Activated naive CD8-positive, alpha-beta T cell treated with anti-CD3 and anti-CD28 coated beads, Interleukin-2, amount 50 U/mL, for 24 hours (primary cell): Measurements from ENCODE around the gene PRMT9.

Experiments
- ATAC-seq: fragments of 150-1000 bp; cut with Tn5 transposase; one replicate; pipeline ENCODE4 v1.10.0; 2021
- DNase-seq: peaks from one replicate; pipeline ENCODE4 v3.0.0; 2021
- H3K27ac Mint-ChIP-seq: one replicate; pipeline ENCODE4 v1.8.0; 2021; ENCODE audit warnings: mild to moderate bottlenecking, mixed read lengths
- H3K27me3 Mint-ChIP-seq: one replicate; pipeline ENCODE4 v1.8.0; 2021; ENCODE audit warnings: mixed read lengths
- H3K36me3 Mint-ChIP-seq: one replicate; pipeline ENCODE4 v1.8.0; 2021; ENCODE audit warnings: low read depth, mixed read lengths
- H3K4me1 Mint-ChIP-seq: one replicate; pipeline ENCODE4 v1.8.0; 2021; ENCODE audit warnings: mixed read lengths
- H3K4me3 Mint-ChIP-seq: one replicate; pipeline ENCODE4 v1.8.0; 2021; ENCODE audit warnings: mild to moderate bottlenecking, moderate library complexity, mixed read lengths
- H3K9me3 Mint-ChIP-seq: one replicate; pipeline ENCODE4 v1.8.0; 2021; ENCODE audit warnings: mixed read lengths

The PRMT9 gene

GRCh38 chr4:147589586-147589985, 94.4 kb downstream of the PRMT9 start:
- no peaks in the 10 kb centered on the region for H3K4me1 Mint-ChIP-seq
- H3K4me3 Mint-ChIP-seq = no peak overlapping the region
- DNase-seq (no peak), ATAC-seq (no peak)
- no peak overlapping the region for H3K27ac Mint-ChIP-seq
- no peaks in the 10 kb centered on the region for H3K36me3 Mint-ChIP-seq
- peaks cover 2% of the 10 kb centered on the region for H3K27me3 Mint-ChIP-seq
- peaks cover 3% of the 10 kb centered on the region for H3K9me3 Mint-ChIP-seq
